KMS-11 (cell line): ENCODE measurements around the gene TRPM6.

Experiments
- H2AFZ ChIP-seq: fragments of 200-600 bp; sonication (generic); 2 replicates; pipeline ENCODE4 v1.6.1; 2016; ENCODE audit warnings: antibody characterized with exemption, mixed run types, low read depth
- H3K27ac ChIP-seq: fragments of 200-600 bp; sonication (generic); 2 replicates; pipeline ENCODE4 v1.6.1; 2016; ENCODE audit warnings: mild to moderate bottlenecking, mixed run types
- H3K27me3 ChIP-seq: fragments of 200-600 bp; sonication (generic); 2 replicates; pipeline ENCODE4 v1.6.1; 2017; ENCODE audit warnings: mild to moderate bottlenecking, low read depth, mixed run types, moderate library complexity; ENCODE audit not compliant: insufficient read depth
- H3K36me3 ChIP-seq: fragments of 200-600 bp; sonication (generic); 2 replicates; pipeline ENCODE4 v1.6.1; 2017; ENCODE audit warnings: mild to moderate bottlenecking, mixed run types; ENCODE audit not compliant: insufficient read depth
- H3K4me1 ChIP-seq: fragments of 200-600 bp; sonication (generic); 2 replicates; pipeline ENCODE4 v1.6.1; 2016; ENCODE audit warnings: mild to moderate bottlenecking, low read depth, mixed run types; ENCODE audit not compliant: poor library complexity, severe bottlenecking
- H3K4me2 ChIP-seq: fragments of 200-600 bp; sonication (generic); 2 replicates; pipeline ENCODE4 v1.7.0; 2016; ENCODE audit warnings: mild to moderate bottlenecking, mixed run types
- H3K4me3 ChIP-seq: fragments of 200-600 bp; sonication (generic); IDR thresholded peaks from 2 replicates; pipeline ENCODE4 v1.6.1; 2017; ENCODE audit warnings: low read depth, low read length, mixed read lengths; ENCODE audit not compliant: insufficient read depth
- H3K79me2 ChIP-seq: fragments of 200-600 bp; sonication (generic); 2 replicates; pipeline ENCODE4 v1.6.1; 2016; ENCODE audit warnings: low read depth, mixed run types; ENCODE audit not compliant: insufficient read depth
- H3K9ac ChIP-seq: fragments of 200-600 bp; sonication (generic); 2 replicates; pipeline ENCODE4 v1.6.1; 2016; ENCODE audit warnings: mild to moderate bottlenecking, mixed run types
- H4K20me1 ChIP-seq: fragments of 200-600 bp; sonication (generic); 2 replicates; pipeline ENCODE4 v1.6.1; 2016; ENCODE audit warnings: mild to moderate bottlenecking, mixed run types; ENCODE audit not compliant: insufficient read depth
- TF ChIP-seq, protein P1 (sequence below): fragments of 200-600 bp; sonication (generic); conservative IDR thresholded peaks from 2 replicates; pipeline ENCODE4 v1.6.1; 2017; ENCODE audit warnings: low read depth, mild to moderate bottlenecking, antibody characterized with exemption, low read length, moderate library complexity, mixed read lengths

The TRPM6 gene

DNA sequence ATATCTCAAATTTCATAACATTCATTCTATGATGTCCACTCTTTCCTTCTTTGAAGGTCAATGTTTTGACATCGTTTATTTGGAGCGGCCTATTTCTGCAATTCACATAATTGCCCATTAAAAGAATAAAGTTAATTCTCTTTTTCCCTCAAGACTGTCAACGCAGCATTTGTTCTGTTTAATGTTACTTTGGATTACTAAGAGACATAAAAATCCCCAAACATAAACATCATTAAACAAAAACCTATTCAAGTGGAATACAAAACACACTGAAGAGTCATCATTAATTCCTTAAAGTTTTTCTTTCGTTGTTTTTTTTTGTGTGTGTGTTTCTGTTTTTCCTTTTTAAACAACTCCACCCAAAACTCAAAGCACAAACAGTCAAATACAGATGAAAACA is 151.1 kb downstream of the TRPM6 start:
- no peak overlapping the region for H3K27ac ChIP-seq
- H2AFZ ChIP-seq, result no peak overlapping the region

GRCh38 chr9:74735761-74736160 is 152.0 kb downstream of the TRPM6 start:
- Histone ChIP-seq H3K79me2 (no peaks in the 10 kb centered on the region), H3K9ac (0 out of 2 replicates have a peak overlapping the region, but pooled peaks have one; percentile 6), H2AFZ (peak overlapping the region; percentile 75; the same call in 1 of the 2 replicates), H3K4me3 (no peak overlapping the region), H3K27ac (no peak overlapping the region), H3K4me2 (peak overlapping the region; percentile 47), H4K20me1 (no peaks in the 10 kb centered on the region), H3K36me3 (no peaks in the 10 kb centered on the region), H3K27me3 (no peaks in the 10 kb centered on the region), H3K4me1 (peaks cover 8% of the 10 kb centered on the region)
- TF ChIP-seq, protein P1, sequence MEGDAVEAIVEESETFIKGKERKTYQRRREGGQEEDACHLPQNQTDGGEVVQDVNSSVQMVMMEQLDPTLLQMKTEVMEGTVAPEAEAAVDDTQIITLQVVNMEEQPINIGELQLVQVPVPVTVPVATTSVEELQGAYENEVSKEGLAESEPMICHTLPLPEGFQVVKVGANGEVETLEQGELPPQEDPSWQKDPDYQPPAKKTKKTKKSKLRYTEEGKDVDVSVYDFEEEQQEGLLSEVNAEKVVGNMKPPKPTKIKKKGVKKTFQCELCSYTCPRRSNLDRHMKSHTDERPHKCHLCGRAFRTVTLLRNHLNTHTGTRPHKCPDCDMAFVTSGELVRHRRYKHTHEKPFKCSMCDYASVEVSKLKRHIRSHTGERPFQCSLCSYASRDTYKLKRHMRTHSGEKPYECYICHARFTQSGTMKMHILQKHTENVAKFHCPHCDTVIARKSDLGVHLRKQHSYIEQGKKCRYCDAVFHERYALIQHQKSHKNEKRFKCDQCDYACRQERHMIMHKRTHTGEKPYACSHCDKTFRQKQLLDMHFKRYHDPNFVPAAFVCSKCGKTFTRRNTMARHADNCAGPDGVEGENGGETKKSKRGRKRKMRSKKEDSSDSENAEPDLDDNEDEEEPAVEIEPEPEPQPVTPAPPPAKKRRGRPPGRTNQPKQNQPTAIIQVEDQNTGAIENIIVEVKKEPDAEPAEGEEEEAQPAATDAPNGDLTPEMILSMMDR, result no peak

More for the DNA sequence above, 151.1 kb downstream of the TRPM6 start:
- Histone ChIP-seq H3K4me3 (no peak overlapping the region), H3K36me3 (no peaks in the 10 kb centered on the region), H3K27me3 (no peaks in the 10 kb centered on the region), H4K20me1 (no peaks in the 10 kb centered on the region), H3K79me2 (no peaks in the 10 kb centered on the region), H3K4me1 (peaks cover 8% of the 10 kb centered on the region), H3K4me2 (no peak overlapping the region), H3K9ac (no peak overlapping the region)
- TF ChIP-seq, protein P1, result no peak

DNA sequence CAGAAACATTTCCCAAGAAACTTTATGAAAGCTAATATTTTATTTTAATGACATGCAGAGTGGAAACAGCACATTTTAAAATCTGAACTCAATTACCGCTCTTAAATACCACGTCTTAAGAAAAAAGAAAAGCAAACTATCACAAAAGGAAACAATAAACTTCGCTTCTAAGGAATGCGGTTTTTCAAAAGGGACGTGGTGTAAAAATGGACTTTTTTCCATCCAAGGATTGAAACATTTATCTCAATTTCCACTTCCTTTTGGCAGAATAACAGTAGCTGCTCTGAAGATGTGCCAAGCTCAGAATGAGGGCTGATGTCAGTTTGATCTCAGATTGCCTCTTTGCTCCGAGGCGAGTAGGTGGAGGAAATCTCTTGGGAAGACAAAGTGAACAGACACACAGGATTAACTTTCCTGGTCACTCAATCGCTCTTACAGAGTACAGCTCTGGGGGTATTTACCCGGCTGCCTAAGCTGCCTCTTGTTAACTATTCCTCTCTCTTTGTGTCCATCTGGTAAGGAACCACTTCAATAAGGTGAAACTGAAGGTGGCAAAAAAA is 158.5 kb downstream of the TRPM6 start:
- no peaks in the 10 kb centered on the region for H3K4me1 ChIP-seq
- no peaks in the 10 kb centered on the region for H4K20me1 ChIP-seq
- H3K79me2 ChIP-seq, result no peaks in the 10 kb centered on the region
- TF ChIP-seq, protein P1, result no peak
- H3K4me3 ChIP-seq, result no peak overlapping the region
- no peak overlapping the region for H3K9ac ChIP-seq
- H3K36me3 ChIP-seq, result no peaks in the 10 kb centered on the region
- no peaks in the 10 kb centered on the region for H3K27me3 ChIP-seq
- H2AFZ ChIP-seq, result no peak overlapping the region
- H3K4me2 ChIP-seq, result no peak overlapping the region
- H3K27ac ChIP-seq, result no peak overlapping the region

- Histone ChIP-seq H3K36me3 (no peaks in the 10 kb centered on the region), H3K27ac (no peak overlapping the region), H2AFZ (no peak overlapping the region), H3K4me3 (no peak overlapping the region), H4K20me1 (no peaks in the 10 kb centered on the region), H3K4me2 (no peak overlapping the region), H3K27me3 (no peaks in the 10 kb centered on the region), H3K9ac (no peak overlapping the region), H3K79me2 (no peaks in the 10 kb centered on the region), H3K4me1 (no peaks in the 10 kb centered on the region)
- TF ChIP-seq, protein P1, result no peak
Measured at GRCh38 chr9:74728176-74728575, 159.5 kb downstream of the TRPM6 start.
